Astrocyte of the cerebellum (primary cell): ENCODE results near the gene CENPN.

Experiments
- DNase-seq: peaks from one replicate; pipeline ENCODE4 v3.0.0-alpha.2; 2011; ENCODE audit warnings: low read depth
- H3K4me3 ChIP-seq: 2 replicates; pipeline ENCODE4 v1.5.1; 2011; ENCODE audit warnings: mild to moderate bottlenecking, low read depth, low read length, moderate library complexity
- in situ Hi-C: cut with HindIII; loops from 2 replicates; pipeline ENCODE4 v1.10.0; 2017; ENCODE audit warnings: low sequenced_read_pairs
- TF ChIP-seq, protein P1 (sequence below): IDR thresholded peaks from 2 replicates; pipeline ENCODE4 v1.5.1; 2012; ENCODE audit warnings: low read length, low read depth, moderate library complexity, mild to moderate bottlenecking; ENCODE audit errors: missing control alignments

The CENPN gene

DNA sequence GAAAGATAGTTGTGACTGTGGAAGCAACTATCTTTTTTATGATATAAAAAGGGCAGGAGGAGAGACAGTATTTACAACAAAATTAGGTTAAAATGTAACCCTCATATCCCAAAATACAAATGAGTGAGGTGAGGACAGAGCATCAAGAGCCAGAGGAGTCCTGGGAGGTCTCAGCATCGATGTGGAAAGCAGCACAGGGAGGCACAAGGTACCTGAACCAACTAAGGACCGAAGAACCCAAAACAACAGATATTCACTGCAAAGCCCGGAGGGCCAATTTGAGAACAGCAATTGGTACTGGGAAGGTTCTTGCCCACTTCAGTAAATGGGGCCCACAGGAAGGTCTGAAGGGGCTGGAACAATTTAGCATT lies 37.9 kb upstream of the CENPN start:
- H3K4me3 ChIP-seq, result no peak overlapping the region
- in situ Hi-C loops, result no loop called here
- TF ChIP-seq, protein P1, sequence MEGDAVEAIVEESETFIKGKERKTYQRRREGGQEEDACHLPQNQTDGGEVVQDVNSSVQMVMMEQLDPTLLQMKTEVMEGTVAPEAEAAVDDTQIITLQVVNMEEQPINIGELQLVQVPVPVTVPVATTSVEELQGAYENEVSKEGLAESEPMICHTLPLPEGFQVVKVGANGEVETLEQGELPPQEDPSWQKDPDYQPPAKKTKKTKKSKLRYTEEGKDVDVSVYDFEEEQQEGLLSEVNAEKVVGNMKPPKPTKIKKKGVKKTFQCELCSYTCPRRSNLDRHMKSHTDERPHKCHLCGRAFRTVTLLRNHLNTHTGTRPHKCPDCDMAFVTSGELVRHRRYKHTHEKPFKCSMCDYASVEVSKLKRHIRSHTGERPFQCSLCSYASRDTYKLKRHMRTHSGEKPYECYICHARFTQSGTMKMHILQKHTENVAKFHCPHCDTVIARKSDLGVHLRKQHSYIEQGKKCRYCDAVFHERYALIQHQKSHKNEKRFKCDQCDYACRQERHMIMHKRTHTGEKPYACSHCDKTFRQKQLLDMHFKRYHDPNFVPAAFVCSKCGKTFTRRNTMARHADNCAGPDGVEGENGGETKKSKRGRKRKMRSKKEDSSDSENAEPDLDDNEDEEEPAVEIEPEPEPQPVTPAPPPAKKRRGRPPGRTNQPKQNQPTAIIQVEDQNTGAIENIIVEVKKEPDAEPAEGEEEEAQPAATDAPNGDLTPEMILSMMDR, result no peak
- no peak for DNase-seq

GRCh38 chr16:80971819-80972218 lies 35.2 kb upstream of the CENPN start:
- H3K4me3 ChIP-seq, result no peak overlapping the region
- TF ChIP-seq, protein P1, result no peak
- no peak for DNase-seq
- in situ Hi-C loops, result no loop called here

GRCh38 chr16:80972611-80973010 lies 34.4 kb upstream of the CENPN start:
- H3K4me3 ChIP-seq, result no peak overlapping the region
- in situ Hi-C loops, result no loop called here
- TF ChIP-seq, protein P1, result no peak
- no peak for DNase-seq

DNA sequence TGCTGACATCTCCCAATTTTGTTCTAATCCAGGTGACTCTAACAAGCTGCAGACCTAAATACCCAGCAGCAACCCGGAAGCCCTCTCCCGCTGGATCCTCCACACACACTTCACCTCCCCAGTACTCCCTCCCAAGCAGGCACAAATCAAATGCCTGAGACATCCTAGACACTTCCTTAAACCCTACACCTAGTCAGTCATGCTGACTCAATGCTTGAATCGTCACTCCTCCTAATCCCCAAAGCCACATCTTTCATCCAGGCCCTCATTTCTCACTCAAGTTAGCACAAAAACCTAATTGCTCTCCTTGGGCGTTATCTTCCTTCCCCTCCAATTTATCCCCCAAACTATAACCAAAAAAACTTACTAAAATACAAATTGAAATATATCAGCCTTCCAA lies 33.0 kb upstream of the CENPN start:
- TF ChIP-seq, protein P1, result no peak
- DNase-seq, result no peak
- H3K4me3 ChIP-seq, result no peak overlapping the region
- in situ Hi-C loops, result no loop called here

DNA sequence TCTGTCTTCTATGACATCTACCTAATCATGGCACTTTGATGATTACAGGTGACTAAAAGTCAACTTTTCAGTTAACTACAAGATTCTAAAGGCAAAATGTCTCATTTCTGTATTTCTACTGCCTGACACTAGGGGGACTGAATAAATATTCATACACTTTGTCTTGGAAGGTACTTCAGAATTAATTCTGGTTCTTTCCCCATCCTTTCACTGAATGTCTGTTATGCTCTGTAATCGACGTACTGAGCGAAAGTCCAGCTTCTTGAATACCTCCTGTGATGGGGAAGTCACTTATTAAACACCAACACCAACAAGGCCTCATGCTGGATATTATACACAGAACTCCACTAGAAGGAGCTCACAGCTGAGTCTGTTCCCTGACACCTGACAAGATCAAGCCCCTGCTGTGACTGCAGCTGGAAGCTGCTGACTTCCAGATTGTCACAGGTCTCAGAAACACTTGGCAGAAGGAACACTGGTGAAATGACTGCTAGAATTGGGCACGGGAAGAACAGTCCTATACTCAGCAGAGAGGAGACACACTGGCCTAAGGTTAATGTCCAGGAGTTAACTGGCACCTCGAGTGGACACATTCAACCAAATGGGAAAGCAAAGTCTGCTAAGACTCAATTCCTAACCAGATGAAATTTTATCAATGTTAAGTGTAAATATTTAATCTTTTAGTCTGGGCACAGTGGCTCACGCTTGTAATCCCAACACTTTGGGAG lies 32.2 kb upstream of the CENPN start:
- H3K4me3 ChIP-seq, result no peak overlapping the region
- in situ Hi-C loops, result no loop called here
- no peak for DNase-seq
- TF ChIP-seq, protein P1, result peak; percentile 23

DNA sequence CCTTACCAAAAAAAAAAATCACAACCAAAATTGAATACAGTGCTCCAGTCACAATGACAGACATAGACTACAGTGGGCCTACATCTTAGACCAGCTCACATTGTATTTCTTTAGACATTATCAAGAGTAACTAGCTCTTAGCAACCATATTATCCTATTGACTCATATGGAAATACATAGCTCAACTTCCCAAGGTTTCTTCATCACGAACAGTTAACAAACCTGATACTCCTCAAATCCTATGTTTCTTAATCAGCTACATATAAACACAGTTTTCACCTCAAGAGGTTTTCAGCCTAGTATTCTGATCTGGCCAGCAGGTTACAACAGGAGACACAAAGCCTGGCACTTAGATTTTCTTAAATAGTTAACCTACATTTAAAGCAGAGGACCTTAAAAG lies 30.1 kb upstream of the CENPN start:
- in situ Hi-C loops, result no loop called here
- H3K4me3 ChIP-seq, result no peak overlapping the region
- TF ChIP-seq, protein P1, result no peak
- no peak for DNase-seq
